ENCODE results near the gene CLEC7A.

DNA sequence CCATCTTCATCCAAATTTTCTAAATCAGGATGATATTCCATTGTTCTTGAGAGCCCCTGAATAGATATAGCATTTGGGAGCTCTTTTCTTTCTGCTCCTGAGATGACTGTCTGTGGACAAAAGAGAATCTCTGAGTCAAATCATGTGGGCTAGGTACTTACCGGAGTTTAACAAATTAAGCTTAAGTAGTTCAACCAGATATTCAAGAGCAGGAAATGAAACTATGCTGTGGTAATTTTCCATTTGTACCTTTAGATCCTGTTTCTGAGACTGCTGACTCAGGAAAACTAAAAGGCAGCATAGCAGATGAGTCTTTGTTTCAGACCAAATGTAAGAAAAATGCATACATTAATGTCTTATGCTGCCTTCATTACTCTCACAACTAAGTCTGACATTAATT, at the start of gene CLEC7A:
- TF ChIP-seq, protein P1, sequence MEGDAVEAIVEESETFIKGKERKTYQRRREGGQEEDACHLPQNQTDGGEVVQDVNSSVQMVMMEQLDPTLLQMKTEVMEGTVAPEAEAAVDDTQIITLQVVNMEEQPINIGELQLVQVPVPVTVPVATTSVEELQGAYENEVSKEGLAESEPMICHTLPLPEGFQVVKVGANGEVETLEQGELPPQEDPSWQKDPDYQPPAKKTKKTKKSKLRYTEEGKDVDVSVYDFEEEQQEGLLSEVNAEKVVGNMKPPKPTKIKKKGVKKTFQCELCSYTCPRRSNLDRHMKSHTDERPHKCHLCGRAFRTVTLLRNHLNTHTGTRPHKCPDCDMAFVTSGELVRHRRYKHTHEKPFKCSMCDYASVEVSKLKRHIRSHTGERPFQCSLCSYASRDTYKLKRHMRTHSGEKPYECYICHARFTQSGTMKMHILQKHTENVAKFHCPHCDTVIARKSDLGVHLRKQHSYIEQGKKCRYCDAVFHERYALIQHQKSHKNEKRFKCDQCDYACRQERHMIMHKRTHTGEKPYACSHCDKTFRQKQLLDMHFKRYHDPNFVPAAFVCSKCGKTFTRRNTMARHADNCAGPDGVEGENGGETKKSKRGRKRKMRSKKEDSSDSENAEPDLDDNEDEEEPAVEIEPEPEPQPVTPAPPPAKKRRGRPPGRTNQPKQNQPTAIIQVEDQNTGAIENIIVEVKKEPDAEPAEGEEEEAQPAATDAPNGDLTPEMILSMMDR (IDR thresholded peaks at IDR 0.05; ENCODE audit: poor library complexity) = no peak
- no peak for TF ChIP-seq EZH2phosphoT487 (IDR thresholded peaks at IDR 0.05; ENCODE audit: low read depth, severe bottlenecking, unreplicated experiment)

Data from hepatocyte (in vitro differentiated cells).